ENCODE measurements around the gene SRGAP3.

DNA sequence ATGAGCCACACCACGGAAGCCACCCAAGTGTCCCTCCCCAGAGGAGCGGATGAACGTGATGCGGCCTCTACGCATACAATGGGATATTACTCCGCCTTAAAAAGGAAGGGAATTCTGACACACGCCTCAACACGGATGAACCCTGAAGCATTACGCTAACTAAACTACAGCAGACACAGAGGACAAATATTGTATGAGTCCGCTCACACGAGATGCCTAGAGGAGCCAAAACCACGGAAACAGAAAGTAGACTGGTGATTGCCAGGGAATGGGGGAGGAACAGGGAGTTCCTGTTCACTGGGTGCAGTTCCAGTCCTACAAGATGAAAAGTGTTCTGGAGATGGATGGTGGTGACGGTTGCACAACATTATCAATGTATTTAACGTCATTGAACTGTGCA lies 32.7 kb downstream of the SRGAP3 start:
- TF ChIP-seq, protein P1, sequence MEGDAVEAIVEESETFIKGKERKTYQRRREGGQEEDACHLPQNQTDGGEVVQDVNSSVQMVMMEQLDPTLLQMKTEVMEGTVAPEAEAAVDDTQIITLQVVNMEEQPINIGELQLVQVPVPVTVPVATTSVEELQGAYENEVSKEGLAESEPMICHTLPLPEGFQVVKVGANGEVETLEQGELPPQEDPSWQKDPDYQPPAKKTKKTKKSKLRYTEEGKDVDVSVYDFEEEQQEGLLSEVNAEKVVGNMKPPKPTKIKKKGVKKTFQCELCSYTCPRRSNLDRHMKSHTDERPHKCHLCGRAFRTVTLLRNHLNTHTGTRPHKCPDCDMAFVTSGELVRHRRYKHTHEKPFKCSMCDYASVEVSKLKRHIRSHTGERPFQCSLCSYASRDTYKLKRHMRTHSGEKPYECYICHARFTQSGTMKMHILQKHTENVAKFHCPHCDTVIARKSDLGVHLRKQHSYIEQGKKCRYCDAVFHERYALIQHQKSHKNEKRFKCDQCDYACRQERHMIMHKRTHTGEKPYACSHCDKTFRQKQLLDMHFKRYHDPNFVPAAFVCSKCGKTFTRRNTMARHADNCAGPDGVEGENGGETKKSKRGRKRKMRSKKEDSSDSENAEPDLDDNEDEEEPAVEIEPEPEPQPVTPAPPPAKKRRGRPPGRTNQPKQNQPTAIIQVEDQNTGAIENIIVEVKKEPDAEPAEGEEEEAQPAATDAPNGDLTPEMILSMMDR (tag by site-specific recombination; IDR thresholded peaks at IDR 0.05), result no peak
- TF ChIP-seq, protein P2, sequence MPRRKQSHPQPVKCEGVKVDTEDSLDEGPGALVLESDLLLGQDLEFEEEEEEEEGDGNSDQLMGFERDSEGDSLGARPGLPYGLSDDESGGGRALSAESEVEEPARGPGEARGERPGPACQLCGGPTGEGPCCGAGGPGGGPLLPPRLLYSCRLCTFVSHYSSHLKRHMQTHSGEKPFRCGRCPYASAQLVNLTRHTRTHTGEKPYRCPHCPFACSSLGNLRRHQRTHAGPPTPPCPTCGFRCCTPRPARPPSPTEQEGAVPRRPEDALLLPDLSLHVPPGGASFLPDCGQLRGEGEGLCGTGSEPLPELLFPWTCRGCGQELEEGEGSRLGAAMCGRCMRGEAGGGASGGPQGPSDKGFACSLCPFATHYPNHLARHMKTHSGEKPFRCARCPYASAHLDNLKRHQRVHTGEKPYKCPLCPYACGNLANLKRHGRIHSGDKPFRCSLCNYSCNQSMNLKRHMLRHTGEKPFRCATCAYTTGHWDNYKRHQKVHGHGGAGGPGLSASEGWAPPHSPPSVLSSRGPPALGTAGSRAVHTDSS (tag by site-specific recombination; IDR thresholded peaks at IDR 0.05), result no peak
- TF ChIP-seq, protein P3, sequence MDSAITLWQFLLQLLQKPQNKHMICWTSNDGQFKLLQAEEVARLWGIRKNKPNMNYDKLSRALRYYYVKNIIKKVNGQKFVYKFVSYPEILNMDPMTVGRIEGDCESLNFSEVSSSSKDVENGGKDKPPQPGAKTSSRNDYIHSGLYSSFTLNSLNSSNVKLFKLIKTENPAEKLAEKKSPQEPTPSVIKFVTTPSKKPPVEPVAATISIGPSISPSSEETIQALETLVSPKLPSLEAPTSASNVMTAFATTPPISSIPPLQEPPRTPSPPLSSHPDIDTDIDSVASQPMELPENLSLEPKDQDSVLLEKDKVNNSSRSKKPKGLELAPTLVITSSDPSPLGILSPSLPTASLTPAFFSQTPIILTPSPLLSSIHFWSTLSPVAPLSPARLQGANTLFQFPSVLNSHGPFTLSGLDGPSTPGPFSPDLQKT (IDR thresholded peaks at IDR 0.05; ENCODE audit: borderline replicate concordance, low read depth, low read length), result no peak
- TF ChIP-seq, protein P4, sequence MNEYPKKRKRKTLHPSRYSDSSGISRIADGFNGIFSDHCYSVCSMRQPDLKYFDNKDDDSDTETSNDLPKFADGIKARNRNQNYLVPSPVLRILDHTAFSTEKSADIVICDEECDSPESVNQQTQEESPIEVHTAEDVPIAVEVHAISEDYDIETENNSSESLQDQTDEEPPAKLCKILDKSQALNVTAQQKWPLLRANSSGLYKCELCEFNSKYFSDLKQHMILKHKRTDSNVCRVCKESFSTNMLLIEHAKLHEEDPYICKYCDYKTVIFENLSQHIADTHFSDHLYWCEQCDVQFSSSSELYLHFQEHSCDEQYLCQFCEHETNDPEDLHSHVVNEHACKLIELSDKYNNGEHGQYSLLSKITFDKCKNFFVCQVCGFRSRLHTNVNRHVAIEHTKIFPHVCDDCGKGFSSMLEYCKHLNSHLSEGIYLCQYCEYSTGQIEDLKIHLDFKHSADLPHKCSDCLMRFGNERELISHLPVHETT (tag by site-specific recombination; IDR thresholded peaks at IDR 0.05), result no peak
- TF ChIP-seq KLF1 (tag by site-specific recombination; IDR thresholded peaks at IDR 0.05) (no peak), KLF7 (tag by site-specific recombination; IDR thresholded peaks at IDR 0.05; ENCODE audit: borderline replicate concordance) (no peak)
- TF ChIP-seq, protein P5, sequence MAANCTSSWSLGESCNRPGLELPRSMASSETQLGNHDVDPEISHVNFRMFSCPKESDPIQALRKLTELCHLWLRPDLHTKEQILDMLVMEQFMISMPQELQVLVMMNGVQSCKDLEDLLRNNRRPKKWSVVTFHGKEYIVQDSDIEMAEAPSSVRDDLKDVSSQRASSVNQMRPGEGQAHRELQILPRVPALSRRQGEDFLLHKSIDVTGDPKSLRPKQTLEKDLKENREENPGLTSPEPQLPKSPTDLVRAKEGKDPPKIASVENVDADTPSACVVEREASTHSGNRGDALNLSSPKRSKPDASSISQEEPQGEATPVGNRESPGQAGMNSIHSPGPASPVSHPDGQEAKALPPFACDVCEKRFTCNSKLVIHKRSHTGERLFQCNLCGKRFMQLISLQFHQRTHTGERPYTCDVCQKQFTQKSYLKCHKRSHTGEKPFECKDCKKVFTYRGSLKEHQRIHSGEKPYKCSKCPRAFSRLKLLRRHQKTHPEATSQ (tag by site-specific recombination; IDR thresholded peaks at IDR 0.05), result no peak
- TF ChIP-seq, protein P6, sequence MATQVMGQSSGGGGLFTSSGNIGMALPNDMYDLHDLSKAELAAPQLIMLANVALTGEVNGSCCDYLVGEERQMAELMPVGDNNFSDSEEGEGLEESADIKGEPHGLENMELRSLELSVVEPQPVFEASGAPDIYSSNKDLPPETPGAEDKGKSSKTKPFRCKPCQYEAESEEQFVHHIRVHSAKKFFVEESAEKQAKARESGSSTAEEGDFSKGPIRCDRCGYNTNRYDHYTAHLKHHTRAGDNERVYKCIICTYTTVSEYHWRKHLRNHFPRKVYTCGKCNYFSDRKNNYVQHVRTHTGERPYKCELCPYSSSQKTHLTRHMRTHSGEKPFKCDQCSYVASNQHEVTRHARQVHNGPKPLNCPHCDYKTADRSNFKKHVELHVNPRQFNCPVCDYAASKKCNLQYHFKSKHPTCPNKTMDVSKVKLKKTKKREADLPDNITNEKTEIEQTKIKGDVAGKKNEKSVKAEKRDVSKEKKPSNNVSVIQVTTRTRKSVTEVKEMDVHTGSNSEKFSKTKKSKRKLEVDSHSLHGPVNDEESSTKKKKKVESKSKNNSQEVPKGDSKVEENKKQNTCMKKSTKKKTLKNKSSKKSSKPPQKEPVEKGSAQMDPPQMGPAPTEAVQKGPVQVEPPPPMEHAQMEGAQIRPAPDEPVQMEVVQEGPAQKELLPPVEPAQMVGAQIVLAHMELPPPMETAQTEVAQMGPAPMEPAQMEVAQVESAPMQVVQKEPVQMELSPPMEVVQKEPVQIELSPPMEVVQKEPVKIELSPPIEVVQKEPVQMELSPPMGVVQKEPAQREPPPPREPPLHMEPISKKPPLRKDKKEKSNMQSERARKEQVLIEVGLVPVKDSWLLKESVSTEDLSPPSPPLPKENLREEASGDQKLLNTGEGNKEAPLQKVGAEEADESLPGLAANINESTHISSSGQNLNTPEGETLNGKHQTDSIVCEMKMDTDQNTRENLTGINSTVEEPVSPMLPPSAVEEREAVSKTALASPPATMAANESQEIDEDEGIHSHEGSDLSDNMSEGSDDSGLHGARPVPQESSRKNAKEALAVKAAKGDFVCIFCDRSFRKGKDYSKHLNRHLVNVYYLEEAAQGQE (tag by site-specific recombination; IDR thresholded peaks at IDR 0.05), result no peak
